ENCODE results near the gene VWF.

The VWF gene

DNA sequence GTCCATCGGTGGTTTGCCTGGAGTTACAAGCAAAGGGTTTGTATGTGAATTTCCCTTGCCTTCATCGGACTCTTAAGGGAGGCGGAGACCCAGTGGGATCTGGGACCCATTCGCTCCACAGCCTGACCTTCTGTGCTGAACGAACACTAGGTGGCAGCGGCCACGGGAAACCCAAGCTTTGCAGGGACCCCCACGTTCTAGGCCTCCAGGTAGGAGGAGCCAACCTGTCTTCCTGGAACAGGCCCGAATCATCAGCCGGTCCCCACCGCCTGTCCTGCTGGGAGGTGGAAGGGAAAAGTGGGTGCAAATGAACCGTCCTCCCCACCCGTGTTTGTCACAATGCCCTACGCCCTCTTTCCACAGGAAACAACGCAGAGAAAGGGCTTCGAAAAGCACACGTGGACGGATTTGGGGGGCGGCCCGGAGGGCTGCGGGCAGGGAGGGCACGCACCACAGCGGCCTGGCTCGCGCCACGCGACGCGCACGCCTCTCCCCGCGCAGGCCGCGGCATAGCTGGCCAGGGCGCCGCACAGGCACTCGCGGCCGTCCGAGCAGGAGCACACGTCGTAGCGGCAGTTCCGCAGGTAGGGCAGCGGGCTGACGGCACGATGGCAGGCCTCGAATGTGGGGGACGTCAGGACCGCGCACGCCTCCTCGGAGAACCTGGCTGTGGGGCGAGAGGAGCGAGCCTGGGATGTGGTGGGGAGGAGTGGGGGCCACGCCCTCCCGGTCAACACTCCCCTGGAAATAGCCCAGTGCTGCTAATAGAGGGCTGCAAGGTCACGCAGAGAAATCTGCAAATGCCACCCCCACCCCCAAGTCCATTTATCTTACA, 67.8 kb downstream of the VWF start:
- no peak for DNase-seq

DNA sequence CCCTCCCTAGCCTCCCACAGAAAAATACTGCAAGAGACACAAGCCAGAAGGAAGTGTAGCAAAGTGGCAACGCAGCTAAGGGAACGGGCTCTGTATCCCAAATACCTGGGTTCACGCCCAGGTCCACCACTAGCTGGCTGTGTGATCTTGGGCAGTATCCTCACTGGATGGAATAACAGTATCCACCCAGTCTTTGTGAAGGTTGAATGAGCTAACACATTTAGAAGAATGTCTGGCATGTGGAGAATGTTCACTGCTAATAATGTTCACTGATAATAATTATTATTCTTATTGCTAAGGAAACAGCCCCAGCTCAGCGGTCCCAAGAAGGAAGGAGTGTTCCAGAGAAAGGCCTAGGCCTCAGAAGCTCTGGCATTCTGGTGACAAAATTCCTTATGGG, 70.9 kb downstream of the VWF start:
- DNase-seq, result no peak

- no peak for DNase-seq
These were observed 71.5 kb downstream of the VWF start for GRCh38 chr12:6052940-6053329.

DNA sequence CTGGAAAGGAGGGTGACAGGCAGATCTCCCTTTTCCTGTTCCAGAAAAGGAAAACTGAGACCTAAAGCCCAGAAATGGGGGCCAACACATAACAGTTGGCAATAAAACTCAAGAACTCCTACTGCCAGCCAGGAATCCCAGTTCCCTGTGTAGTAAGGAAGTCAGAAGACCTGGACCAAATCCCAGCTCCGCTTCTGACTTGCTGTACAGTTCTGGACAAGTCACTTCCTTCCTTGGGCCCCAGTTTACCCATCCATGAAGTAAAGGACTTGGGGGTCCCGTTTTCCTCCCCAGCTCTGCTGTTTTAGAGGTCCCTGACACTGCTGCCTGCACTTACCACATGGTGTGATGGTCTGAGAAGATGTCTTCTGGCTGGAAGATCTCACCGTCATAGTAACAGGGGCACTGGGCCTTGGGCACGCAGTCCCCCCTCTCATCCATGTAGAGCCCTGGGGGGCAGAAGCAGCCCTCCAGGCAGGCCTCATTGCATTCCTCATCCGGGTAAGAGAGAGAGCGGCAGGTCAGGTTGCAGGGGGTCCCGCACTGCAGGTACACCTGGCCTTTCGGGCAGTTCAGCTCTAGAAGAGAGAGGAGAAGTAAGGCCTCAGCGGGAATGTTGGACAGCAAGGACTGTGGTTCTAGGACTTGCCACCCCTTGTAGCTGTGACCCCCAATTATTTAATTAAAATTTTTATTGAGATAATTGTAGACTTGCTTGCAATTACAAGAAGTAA, 72.1 kb downstream of the VWF start:
- DNase-seq, result no peak

DNA sequence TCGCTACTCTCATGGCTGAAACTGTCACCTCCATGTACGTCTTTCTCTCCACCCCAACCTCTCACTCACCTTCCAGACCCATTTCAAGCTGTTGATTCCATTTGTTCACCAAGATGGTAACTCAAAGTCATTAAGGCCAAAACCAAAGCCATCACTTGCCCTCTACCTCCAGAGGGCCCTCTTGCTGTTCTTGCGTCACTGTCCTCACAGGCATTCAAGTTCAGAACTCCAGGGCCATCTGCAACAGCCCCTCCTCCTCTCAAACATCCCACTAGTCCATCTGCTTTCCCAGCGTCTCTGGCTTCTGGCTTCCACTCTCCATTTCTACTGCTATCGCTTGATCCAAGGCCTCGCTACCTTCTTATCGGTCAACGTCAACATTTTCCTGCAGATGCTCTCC, 74.5 kb downstream of the VWF start:
- no peak for DNase-seq

DNA sequence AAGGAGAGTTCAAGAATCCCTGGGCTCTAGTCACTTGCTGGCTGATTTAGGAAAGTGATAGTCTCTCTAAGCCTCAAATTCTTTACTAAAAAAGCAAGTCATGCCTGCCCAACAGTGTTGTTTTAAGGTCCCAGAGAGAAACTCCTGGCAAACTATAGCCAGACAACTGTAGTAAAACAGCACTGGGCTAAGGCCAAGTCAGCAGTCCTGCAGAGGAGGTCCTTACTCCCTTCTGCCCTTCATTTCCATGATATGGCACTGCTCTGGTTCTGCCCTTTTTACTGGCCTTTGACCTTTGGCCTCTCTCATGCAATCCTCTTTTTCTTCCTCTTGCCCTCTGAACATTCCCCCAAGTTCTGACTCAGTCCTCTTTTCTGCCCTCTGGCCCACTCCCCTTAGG, 74.9 kb downstream of the VWF start:
- no peak for DNase-seq

DNA sequence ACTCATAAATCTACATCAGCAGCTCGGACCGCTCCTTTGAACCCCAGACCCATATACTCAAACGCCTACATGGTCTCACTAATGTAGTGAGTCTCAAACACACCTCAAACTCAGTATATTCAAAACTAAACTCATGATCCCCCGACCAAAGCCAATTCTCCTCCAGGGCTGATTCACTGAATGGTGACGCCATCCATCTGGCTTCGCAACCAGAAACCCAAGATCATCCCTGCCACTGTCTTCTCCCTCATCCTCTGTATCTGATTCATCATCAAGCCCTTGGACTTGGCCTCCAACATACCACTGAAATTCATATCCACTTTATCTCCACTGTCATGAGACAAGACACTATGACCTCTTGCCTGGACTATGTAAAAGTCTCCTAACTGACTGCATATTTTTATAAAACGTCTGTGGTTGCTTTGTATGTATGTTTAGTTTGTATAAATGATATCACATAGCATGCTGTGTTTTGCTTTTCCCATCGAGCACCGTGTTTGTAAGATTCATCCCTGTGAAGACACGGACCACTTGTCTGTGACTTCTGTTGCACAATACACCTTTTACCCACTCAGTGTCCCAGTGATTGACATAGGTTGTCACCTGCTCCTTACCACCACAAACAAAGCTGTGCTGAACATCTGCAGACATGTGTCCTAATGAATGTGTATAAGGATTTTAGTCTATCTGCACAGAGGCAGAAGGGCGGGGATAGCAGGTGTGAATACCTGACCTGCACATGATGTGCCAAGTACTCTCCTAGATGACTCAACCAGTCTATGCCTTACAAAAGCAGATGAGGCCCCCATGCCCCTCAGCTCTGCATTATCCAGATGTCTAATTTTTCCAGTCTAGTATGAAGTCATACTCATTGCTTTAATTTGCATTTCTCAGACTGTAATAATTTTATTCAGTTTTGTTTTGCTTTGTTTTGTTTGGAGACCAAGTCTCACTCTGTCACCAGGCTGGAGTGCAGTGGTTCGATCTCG, 76.9 kb downstream of the VWF start:
- no peak for DNase-seq

DNA sequence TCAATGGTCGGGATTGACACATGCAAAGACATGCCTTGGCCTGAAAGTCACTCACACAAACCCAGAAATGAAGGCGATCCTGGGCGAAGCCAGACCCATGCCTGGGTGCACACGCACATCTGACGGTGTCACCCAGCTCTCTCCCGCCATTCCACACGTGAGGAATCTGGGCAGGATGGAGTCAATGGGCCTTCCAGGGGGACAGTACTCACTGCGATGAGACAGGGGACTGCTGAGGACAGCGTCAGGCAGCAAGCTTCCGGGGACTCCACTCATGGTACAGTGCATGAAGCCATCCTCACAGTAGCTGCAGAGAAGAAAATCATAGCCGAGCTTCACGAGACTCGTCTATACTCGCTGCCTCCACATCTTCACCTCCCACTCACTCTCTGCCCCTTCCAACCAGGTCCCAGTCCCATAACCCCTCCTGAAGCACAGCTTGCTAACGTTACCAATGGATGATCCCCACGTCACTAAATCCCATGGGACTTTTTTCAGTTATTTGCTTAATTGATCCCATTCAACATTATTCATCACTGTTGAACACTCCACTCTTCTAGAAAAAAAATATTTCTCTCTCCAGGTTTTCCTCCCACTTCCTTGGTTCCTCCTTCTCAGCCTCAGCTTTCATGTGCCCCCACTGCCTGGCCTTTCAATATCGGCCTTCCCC, 77.8 kb downstream of the VWF start:
- no peak for DNase-seq

DNA sequence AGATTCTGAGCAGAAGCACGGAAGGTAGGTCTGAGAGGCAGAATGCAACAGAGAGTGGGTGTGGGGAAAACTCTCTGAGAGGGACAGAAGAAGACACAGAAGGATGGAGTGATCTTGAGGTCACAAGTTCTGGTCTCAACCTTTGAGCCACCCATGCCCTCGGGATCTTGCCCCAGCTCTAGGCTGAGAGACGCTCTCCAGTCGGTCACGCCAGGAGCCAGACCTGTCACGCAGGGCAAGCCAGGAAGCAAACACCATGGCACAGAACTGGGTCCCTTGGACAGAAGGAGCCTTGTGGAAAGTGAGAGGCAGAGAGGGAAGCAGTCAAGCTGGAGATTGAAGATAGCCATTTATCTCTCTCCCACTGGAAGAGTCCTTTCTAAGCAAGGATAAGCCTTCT, 79.0 kb downstream of the VWF start:
- DNase-seq, result no peak

DNA sequence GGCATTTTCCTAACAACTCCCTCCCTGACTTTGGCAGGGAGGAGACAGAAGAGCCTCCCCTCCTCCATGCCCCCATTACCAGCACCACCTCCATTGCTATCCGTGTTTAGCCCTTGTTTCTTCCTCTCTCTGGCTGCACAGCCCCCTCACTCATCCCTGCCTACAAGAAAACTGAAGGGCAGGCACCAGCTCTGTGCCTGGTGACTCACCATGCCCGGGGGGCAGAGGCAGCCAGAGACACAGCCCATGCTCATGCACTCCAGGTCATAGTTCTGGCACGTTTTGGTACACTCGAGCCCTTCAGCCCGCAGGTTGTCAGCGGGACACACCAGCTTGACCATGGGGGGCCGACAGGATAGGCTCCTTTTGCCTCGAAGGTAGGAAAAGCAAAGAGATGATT, 80.4 kb downstream of the VWF start:
- no peak for DNase-seq

- DNase-seq, result no peak
These were observed 82.0 kb downstream of the VWF start for GRCh38 chr12:6042446-6042845.

DNA sequence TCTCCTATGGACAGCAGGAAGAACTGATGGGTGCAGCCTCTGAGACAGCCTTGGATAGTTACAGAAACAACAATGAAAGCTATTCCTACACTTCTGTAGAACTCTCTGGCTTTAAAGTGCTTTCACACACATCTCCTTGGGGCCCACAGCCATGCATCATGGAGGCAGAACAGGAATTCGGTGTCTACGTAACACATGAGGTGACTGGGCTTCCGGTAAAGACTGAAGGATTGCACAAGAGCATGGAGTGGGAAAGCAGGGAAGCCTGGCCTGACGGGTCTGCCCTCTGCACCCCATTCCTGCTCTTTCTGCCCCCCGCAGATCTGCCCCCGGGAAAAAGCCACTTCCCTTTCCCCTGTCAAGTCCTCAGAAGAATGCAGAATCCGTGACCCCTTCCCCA, 82.6 kb downstream of the VWF start:
- DNase-seq, result no peak

DNA sequence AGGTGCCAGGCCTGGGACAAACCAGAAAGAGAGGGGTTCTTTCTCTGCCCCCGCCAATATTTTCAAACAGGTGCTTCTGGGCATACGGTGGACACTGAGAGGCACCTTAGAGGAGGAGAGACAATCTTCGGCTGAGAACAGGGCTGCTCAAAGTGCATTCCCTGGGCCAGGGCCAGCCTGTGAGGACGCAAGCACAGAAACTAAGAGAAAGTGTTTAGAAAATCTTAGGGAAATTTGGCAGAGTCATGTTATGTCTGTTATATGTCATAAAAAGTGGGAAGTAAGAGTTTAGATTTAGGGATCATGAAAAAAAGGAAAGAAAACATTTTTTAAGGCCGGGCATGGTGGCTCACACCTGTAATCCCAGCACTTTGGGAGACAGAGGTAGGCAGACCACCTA, 83.7 kb downstream of the VWF start:
- no peak for DNase-seq

DNA sequence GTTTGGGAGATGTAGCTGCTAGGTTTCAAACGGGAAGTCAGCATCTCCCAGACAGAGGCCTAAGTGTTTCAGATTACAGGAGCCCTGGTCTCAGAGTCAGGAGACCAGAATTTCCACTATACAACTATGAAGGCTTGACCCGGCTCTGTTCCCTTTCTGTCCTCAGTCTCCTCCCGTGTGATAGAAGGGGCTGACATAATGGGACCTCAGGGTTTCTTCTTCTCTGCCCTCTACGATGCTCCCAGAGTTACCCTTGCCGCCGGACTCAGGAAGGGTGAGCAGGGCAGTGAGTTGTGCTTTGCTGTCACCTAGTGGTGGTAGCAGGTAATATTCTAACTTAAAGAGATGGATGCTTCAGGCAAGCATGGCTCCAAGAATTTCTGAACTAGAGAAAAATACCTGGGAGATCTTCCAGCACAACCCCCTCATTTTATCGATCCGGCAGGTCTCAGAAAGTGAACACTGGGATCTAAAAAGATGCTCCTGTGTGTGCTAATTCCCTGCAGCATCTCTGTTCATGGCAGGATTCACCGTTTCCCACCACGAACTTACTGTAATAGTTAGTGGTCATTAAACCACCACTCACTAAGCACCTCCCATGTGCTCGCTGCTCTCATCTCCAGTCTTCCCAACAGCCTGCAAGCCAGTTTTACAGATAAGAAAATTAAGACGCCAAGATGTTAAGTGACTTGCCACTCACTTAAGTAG, 84.4 kb downstream of the VWF start:
- peak; percentile 47 to 57 for DNase-seq

GRCh38 chr12:6038160-6038559, 86.3 kb downstream of the VWF start:
- peak; percentile 79 to 80 for DNase-seq

GRCh38 chr12:6037459-6037858, 87.0 kb downstream of the VWF start:
- no peak for DNase-seq

DNA sequence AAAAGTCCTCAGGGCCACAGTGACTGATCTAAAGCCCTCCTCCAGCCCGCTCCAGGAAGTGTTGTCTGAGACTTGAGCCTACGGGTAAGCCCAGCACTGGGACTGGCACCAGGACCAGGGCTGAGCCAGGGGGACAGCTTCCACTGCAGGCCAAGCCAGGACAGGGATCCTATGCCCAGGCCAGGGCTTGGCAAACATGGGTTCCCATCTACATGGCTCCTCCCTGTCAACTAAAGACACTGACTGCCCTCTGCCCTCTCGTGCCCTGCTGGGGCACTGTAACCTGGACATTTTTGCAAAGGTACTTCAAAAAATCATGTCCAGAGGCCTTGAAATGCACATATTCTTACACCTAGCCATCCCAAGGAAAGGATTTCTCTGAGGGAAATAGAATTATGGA, 88.0 kb downstream of the VWF start:
- DNase-seq, result no peak

- no peak for DNase-seq
These were observed 89.9 kb downstream of the VWF start for GRCh38 chr12:6034596-6034995.

- DNase-seq, result no peak
These were observed 90.9 kb downstream of the VWF start for GRCh38 chr12:6033546-6033945.

- no peak for DNase-seq
These were observed 91.7 kb downstream of the VWF start for GRCh38 chr12:6032726-6033125.

- no peak for DNase-seq
These were observed 93.5 kb downstream of the VWF start for GRCh38 chr12:6031001-6031400.

DNA sequence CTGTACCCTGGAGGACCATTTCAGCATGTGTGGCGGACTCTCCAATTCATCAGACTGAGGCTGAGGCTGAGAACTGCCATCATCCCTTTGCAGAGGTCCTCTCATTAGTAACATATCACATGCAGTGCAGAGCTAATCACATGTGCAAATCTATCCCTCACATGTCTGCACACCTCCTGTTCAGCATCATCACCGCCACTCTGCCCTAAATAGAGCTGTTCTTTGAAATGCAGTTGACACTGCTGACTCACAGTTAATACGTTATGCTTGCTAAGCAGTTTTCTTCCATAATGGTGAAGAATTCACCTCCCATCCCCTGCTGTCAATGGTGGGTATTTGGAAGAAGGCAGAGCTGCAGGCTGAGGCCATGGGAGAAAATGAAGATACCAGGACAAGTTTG, 94.4 kb downstream of the VWF start:
- DNase-seq, result no peak
